EL (cell line): ENCODE data around the gene SYCP2.
"Not testable (repeated sequence)": the region's sequence is repeated elsewhere in the genome, so short reads cannot be mapped to it uniquely, and the experiment has no call there.

Source experiments
- DNase-seq: peaks from one replicate; pipeline ENCODE4 v3.0.0-alpha.2; 2016

Gene SYCP2

GRCh38 chr20:59902470-59902869 is 31.0 kb downstream of the SYCP2 start:
- no peak for DNase-seq

GRCh38 chr20:59895908-59896307 is 37.5 kb downstream of the SYCP2 start:
- DNase-seq = no peak

- no peak for DNase-seq
These were observed 41.9 kb downstream of the SYCP2 start for GRCh38 chr20:59891581-59891980.

- not testable (repeated sequence) for DNase-seq
These were observed 43.4 kb downstream of the SYCP2 start for GRCh38 chr20:59890035-59890434.

DNA sequence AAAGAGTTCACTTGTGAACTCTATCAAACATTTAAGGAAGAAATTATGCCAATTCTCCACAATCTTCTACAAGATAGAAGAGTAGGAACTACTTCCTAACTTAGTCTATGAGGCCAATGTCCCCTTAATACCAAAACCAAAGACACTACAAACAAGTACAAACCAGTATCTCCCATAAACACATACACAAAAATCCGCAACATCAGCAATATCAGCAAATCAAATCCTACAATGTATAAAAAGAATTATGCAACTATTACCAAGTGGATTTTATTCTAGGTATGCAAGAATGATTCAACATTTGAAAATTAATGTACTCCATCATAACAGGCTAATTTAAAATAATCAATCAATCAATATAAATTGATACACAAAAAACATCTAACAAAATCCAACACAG is 45.4 kb downstream of the SYCP2 start:
- no peak for DNase-seq

- DNase-seq = no peak
These were observed 48.9 kb downstream of the SYCP2 start for GRCh38 chr20:59884494-59884893.

DNA sequence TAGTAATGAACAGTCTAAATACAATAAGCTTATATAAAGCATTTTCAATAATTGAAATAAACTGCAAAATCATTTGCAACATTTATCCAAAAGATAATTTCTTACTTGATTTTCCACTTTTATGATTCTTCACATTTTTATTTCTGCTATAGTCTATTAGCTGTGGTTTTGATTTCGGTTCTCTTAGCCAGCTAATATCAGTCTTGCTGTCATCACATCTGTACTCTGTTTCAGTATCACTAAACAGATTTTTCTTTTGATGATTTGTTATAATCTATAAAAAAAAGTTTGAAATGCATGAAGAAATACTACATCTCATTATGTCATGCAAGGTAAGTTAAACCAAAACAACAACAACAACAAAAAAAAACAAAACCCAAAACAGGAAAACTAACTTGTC is 53.2 kb downstream of the SYCP2 start:
- DNase-seq = no peak

DNA sequence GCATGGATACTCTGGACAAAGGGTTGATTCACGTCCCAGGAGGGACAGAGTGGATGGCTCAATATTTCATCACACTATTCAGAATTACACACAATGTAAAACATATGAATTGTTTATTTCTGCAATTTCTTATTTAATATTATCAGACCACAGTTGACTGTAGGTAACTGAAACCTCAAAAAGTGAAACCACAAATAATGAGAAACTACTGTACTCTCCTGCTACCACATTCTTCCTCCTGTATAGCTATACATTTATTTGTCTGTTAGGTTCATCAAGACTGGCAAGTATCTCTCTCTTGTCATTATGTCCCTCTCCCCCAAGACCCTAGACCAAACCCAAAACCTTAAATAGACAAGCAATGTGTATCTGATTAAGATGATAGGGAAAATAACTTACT is 60.0 kb downstream of the SYCP2 start:
- no peak for DNase-seq

DNA sequence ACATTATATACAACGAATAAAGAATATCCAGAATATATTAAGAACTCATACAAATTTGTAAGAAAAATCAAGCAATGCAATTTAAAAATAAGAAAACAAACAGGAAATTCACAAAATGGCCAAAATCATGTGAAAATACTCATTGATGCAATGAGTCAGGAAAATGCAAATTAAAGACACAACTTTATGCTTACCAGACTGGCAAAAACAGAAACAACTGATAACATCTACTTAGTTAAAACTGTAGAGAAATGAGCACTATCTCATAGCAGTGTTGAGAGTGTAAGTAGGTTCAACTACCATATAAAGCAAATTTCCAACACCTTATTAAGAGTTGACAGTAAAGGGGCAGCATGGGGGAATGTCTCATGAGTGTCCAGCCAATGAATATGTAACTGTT is 62.3 kb downstream of the SYCP2 start:
- no peak for DNase-seq

- DNase-seq = no peak
These were observed 67.1 kb downstream of the SYCP2 start for GRCh38 chr20:59866338-59866737.

GRCh38 chr20:59864726-59865125 is 68.7 kb downstream of the SYCP2 start:
- no peak for DNase-seq

DNA sequence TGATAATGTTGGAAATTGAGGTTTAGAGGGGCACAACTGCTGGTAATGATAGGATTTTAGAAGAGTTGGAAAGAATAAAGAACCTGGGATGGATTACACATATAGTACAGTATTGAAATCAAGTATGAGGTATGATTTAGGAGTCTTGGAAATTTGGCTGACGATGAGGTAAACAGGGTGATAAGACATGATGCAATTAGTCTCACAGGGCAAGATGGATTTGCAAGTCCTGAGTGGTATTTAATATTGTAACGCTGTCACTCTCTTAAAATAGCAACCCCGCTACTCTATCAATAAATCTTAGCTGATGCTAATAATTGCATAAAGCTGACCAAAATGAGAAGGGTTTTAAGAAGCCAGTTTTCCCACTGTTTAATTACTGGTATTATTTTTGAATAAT is 70.4 kb downstream of the SYCP2 start:
- DNase-seq = no peak

DNA sequence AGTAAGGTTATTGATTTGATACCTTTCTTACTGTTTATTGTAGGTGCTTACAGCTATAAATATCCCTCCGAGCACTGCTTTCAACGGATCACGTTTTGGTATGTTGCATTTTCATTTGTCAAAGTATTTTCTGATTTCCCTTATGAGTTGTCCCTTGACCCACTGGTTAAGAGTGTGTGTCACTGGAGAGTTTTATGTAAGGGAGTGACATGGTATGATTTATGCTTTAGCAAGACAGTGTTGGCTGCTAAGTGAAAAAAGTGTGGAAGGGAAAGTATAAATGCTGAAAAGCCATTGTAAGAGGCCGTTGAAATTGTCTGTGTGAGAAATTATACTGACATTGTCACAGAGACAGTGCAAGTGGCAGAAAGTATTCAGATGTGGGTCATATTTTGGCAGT is 72.0 kb downstream of the SYCP2 start:
- no peak for DNase-seq

GRCh38 chr20:59858425-59858824 is 75.0 kb downstream of the SYCP2 start:
- DNase-seq = no peak

GRCh38 chr20:59857966-59858365 is 75.5 kb downstream of the SYCP2 start:
- DNase-seq = no peak

DNA sequence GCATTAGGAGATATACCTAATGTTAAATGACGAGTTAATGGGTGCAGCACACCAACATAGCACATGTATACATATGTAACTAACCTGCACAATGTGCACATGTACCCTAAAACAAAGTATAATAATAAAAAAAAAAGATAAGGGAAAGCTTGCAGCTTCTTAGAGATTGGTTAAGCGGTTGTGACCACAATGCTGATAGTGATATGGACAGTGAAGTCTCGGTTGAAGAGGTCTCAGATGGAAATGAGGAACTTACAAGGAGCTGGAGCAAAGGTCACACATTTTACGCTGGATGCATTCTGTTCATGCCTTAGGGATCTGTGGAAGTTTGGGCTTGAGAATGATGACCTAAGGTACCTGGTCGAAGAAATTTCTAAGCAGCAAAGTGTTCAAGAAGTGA is 76.5 kb downstream of the SYCP2 start:
- not testable (repeated sequence) for DNase-seq

DNA sequence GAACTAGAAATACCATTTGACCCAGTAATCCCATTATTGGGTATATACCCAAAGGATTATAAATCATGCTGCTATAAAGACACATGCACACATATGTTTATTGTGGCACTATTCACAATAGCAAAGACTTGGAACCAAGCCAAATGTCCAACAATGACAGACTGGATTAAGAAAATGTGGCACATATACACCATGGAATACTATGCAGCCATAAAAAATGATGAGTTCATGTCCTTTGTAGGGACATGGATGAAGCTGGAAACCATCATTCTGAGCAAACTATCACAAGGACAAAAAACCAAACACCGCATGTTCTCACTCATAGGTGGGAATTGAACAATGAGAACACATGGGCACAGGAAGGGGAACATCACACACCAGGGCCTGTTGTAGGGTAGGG is 76.9 kb downstream of the SYCP2 start:
- DNase-seq = not testable (repeated sequence)

- DNase-seq = peak; percentile 37
These were observed 83.3 kb downstream of the SYCP2 start for GRCh38 chr20:59850018-59850641.

DNA sequence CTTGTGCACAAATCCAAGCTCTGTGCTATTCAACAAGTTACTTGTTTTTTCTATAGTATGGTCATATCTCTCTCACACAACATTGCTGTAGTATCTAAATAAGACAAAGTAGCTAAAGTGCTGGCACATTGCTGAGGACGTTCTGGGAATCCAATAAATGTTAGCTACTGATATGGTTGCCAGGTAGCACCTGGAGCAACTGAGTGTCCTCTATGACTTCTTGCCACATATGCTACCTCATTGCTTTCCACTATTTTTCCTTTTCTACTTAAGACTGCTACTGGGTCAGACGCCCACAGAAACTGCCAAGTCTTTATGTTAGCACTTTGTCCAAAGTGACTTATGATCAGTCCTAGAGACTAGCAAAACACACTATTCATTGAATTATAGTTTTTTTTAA is 85.3 kb downstream of the SYCP2 start:
- DNase-seq = no peak

- DNase-seq = no peak
These were observed 88.0 kb downstream of the SYCP2 start for GRCh38 chr20:59845472-59845871.

- no peak for DNase-seq
These were observed 94.0 kb downstream of the SYCP2 start for GRCh38 chr20:59839400-59839799.

DNA sequence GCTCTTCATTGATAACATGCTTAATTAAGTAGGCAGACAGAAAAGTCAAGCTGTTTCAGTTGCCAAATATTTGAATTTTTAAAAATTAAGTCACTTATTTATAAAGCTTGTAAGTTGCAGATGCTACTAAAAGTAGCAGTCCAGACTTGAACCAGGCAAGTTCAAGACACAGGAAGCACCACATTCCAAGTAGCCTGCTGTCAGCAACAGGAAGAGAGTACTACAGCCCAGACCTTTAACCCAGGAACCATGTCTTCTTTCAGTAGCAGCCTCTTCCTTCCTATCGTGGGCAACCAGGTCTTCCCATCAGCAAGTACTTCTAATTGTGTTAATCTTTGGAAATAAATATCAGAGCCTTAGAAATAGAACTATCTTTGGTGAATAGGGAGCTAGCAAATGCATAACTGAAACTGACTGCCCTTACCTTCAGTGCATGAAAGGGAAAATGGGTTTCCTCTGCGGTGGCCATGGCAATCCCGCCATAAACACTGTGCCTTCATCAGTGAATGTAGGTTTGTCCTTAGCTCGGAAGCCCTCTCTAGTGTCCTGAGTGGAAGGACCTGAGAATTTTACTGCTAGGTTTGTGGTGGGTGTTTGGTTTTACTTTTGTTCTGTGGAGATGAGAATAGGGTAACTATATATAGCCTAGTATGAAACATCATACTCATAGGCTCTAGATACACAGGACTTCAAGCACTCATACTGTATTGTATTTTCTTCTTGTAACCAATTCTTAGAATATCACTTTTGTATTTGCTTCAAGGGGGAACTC is 95.6 kb downstream of the SYCP2 start:
- no peak for DNase-seq

GRCh38 chr20:59836767-59837166 is 96.7 kb downstream of the SYCP2 start:
- DNase-seq = no peak

- DNase-seq = peak; percentile 51
These were observed 97.7 kb downstream of the SYCP2 start for GRCh38 chr20:59835448-59836395.
